Activated naive CD8-positive, alpha-beta T cell treated with anti-CD3 and anti-CD28 coated beads, Interleukin-2, amount 50 U/mL, for 16 hours (primary cell): Measurements from ENCODE around the gene PLEKHM2.

Source experiments
- DNase-seq: peaks from one replicate; pipeline ENCODE4 v3.0.0-alpha.2; 2020; ENCODE audit warnings: low read depth, low spot score

Gene PLEKHM2

GRCh38 chr1:15738416-15739113, 54.4 kb downstream of the PLEKHM2 start:
- DNase-seq, result no peak

GRCh38 chr1:15739259-15739658, 55.1 kb downstream of the PLEKHM2 start:
- DNase-seq, result no peak

GRCh38 chr1:15739745-15740144, 55.6 kb downstream of the PLEKHM2 start:
- DNase-seq, result no peak

GRCh38 chr1:15740924-15741850, 57.1 kb downstream of the PLEKHM2 start:
- DNase-seq, result peak; percentile 28

GRCh38 chr1:15742339-15742801, 58.2 kb downstream of the PLEKHM2 start, which contains the start of gene TMEM82:
Gene TMEM82 (plus strand): TSS chr1:15742499. CDS start chr1:15742560, 61 bp downstream.
- no peak for DNase-seq

GRCh38 chr1:15744122-15744679, 60.1 kb downstream of the PLEKHM2 start:
- no peak for DNase-seq

GRCh38 chr1:15747378-15747777, 63.3 kb downstream of the PLEKHM2 start:
- DNase-seq, result no peak

- DNase-seq, result no peak
Observed at GRCh38 chr1:15748264-15748663, 64.1 kb downstream of the PLEKHM2 start.

- DNase-seq, result no peak
Observed at GRCh38 chr1:15748690-15749398, 64.7 kb downstream of the PLEKHM2 start.

- DNase-seq, result no peak
Observed at GRCh38 chr1:15749399-15750291, 65.5 kb downstream of the PLEKHM2 start.

GRCh38 chr1:15750924-15751323, 66.8 kb downstream of the PLEKHM2 start:
- no peak for DNase-seq

GRCh38 chr1:15751717-15752116, 67.6 kb downstream of the PLEKHM2 start:
- no peak for DNase-seq

GRCh38 chr1:15753776-15754175, 69.7 kb downstream of the PLEKHM2 start:
- no peak for DNase-seq

- no peak for DNase-seq
Observed at GRCh38 chr1:15755021-15755645, 71.0 kb downstream of the PLEKHM2 start.

- no peak for DNase-seq
Observed at GRCh38 chr1:15755646-15756040, 71.5 kb downstream of the PLEKHM2 start.

GRCh38 chr1:15756143-15757015, 72.3 kb downstream of the PLEKHM2 start:
- DNase-seq, result no peak

- no peak for DNase-seq
Observed at GRCh38 chr1:15757016-15757543, 73.0 kb downstream of the PLEKHM2 start.

- DNase-seq, result no peak
Observed at GRCh38 chr1:15757575-15758342, 73.6 kb downstream of the PLEKHM2 start.
